Bronchial epithelial cell (primary cell): ENCODE results near the gene RAB8B. TPM values are rescaled to one million over a fixed set of nuclear protein-coding genes. Genes with fewer than 3 reads are reported as not detected.

ENCODE experiments used
- DNase-seq: peaks from one replicate; pipeline ENCODE4 v3.0.0-alpha.2; 2010; ENCODE audit warnings: low read depth
- FAIRE-seq: peaks from 2 replicates; lab custom pipeline; 2011; peaks lifted over from hg19 to GRCh38; lab: Jason Lieb, UNC
- H3K27me3 ChIP-seq: 2 replicates; pipeline ENCODE4 v1.5.1; 2011; ENCODE audit warnings: low read length; ENCODE audit not compliant: control insufficient read depth, insufficient read depth
- H3K36me3 ChIP-seq: 2 replicates; pipeline ENCODE4 v1.5.1; 2011; ENCODE audit warnings: low read length; ENCODE audit not compliant: control insufficient read depth, insufficient read depth
- H3K4me3 ChIP-seq: 2 replicates; pipeline ENCODE4 v1.5.1; 2011; ENCODE audit warnings: mild to moderate bottlenecking, low read depth, low read length, control low read depth
- CTCF ChIP-seq: IDR thresholded peaks from 2 replicates; pipeline ENCODE4 v1.5.1; 2011; ENCODE audit warnings: mild to moderate bottlenecking, moderate library complexity, low read length, control low read depth, inconsistent platforms; ENCODE audit not compliant: insufficient read depth, severe bottlenecking
- total RNA-seq: library from RNA; depleted of rRNA; stranded (reverse); fragments of >200 nt; gene quantifications from 2 replicates; pipeline ENCODE4 v1.2.1, GENCODE V29; 2014

The RAB8B gene
- total RNA-seq, 1 donor from 2014 or later, result 18.7 TPM

GRCh38 chr15:63196842-63197241, 7.4 kb downstream of the RAB8B start:
- no peaks in the 10 kb centered on the region for H3K27me3 ChIP-seq
- H3K4me3 ChIP-seq, result no peak overlapping the region
- no peak for TF ChIP-seq CTCF
- H3K36me3 ChIP-seq, result no peaks in the 10 kb centered on the region
- no peak for DNase-seq
- FAIRE-seq, result no peak

- DNase-seq (no peak), FAIRE-seq (no peak)
- no peaks in the 10 kb centered on the region for H3K36me3 ChIP-seq
- no peaks in the 10 kb centered on the region for H3K27me3 ChIP-seq
- no peak overlapping the region for H3K4me3 ChIP-seq
- TF ChIP-seq CTCF, result no peak
Observed at GRCh38 chr15:63197626-63198025, 8.2 kb downstream of the RAB8B start.

- TF ChIP-seq CTCF, result no peak
- no peak overlapping the region for H3K4me3 ChIP-seq
- H3K27me3 ChIP-seq, result no peaks in the 10 kb centered on the region
- H3K36me3 ChIP-seq, result no peaks in the 10 kb centered on the region
- DNase-seq (no peak), FAIRE-seq (no peak)
Observed at GRCh38 chr15:63198371-63199250, 9.2 kb downstream of the RAB8B start.

DNA sequence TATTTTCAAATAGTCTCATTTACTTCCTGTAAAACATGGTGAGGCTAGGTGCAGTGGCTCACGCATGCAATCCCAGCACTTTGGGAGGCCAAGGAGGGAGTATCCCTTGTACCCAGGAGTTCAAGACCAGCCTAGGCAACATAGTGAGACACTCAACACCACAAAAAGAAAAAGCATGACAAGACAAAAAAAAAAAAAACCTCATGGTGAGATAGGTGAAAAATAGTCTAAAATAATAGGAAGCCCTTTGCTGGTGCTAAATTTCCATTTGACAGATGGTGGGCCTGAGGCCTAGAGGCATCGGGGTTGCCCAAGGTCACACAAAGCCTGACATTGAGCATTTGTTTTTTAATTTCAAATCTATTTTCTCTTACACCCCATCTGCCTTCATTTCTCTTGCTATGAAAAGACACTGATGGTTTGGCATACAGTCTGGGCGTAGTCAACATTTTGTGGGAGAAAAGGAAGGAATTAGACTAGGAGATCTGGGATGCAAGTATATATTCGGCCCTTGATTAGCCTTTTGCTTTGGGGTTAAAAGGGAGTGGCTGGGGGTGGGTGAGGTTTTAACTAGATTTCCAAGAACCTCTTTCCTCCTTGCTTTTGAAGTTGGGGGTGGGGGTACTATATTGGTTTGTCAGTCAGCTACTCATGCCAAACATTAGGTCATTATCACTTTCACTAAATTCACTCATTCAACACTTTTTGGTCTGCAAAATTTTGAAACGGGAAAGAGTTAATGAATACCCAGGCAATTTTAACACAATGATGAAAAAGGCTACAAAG, 11.3 kb downstream of the RAB8B start:
- no peak for TF ChIP-seq CTCF
- DNase-seq (no peak), FAIRE-seq (no peak)
- no peak overlapping the region for H3K4me3 ChIP-seq
- H3K27me3 ChIP-seq, result no peaks in the 10 kb centered on the region
- H3K36me3 ChIP-seq, result no peaks in the 10 kb centered on the region

DNA sequence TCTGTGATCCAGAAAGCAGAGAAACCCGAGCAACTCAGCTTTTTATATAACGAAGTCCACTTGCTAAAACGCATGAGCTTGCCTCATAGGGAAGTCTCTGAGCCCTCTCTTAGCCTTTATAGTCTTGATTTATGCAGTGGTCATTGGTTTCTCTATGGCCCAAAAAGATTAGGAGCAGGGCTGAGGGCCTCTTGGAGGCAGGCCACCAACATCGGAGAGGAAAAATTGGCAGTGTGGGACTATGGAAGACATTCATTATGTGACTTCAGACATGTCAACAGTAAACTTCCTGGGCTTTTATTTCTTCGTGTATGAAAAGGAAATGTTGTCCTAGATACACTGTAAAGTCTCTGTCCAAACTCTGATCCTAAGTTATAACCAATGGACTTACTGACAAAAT, 13.5 kb downstream of the RAB8B start:
- no peaks in the 10 kb centered on the region for H3K27me3 ChIP-seq
- no peak overlapping the region for H3K4me3 ChIP-seq
- no peak for TF ChIP-seq CTCF
- no peaks in the 10 kb centered on the region for H3K36me3 ChIP-seq
- no peak for FAIRE-seq
- DNase-seq, result no peak
